Measurements from ENCODE around the gene NOP14.

Gene NOP14
- long read RNA-seq, transcript NOP14-203 (18 exons, 3,538 nt) = major isoform, 32 of 59 reads
- long read RNA-seq, partial matches to known transcripts = 16 of 59 reads
- long read RNA-seq, other reads (novel, unspliced or antisense) = 8 of 59 reads

GRCh38 chr4:2963175-2963965 is at the start of gene NOP14, which contains the start of gene GRK4:
TSS of gene NOP14 (minus strand) at chr4:2963406. CDS start at chr4:2963319, 87 bp downstream.
TSS of gene GRK4 (plus strand) at chr4:2963571. CDS start at chr4:2964071, 500 bp downstream.
- TF ChIP-seq POLR2AphosphoS5 (IDR thresholded peaks at IDR 0.05; ENCODE audit: low read depth) (peak; percentile 92), CTCF (IDR thresholded peaks at IDR 0.05; ENCODE audit: insufficient read depth, low read length) (no peak), SPI1 (IDR thresholded peaks at IDR 0.05; ENCODE audit: borderline replicate concordance, low read depth) (peak; percentile 13; the same call in 1 of the 2 replicates), REST (IDR thresholded peaks at IDR 0.05; ENCODE audit: insufficient replicate concordance, low read depth) (peak; percentile 51), GABPA (IDR thresholded peaks at IDR 0.05; ENCODE audit: low read depth) (no peak)
- Histone ChIP-seq H3K27me3 (ENCODE audit: insufficient read depth, poor library complexity, severe bottlenecking) (no peaks in the 10 kb centered on the region), H3K27ac (replicated peaks) (peak within 1 kb of the TSS; percentile 91), H3K4me3 (replicated peaks; ENCODE audit: insufficient read depth, low read length) (peak within 1 kb of the TSS; percentile 68)
- DNase-seq (ENCODE audit: low read depth in 1 of 2, low spot score in 1 of 2) = peak; percentile 97 to 98

GRCh38 chr4:3011456-3012220 is 48.4 kb upstream of the NOP14 start:
- no peak for DNase-seq (ENCODE audit: low read depth in 1 of 2, low spot score in 1 of 2)
- H3K4me3 ChIP-seq (replicated peaks; ENCODE audit: insufficient read depth, low read length) = no peak overlapping the region
- H3K27ac ChIP-seq (replicated peaks) = no peak overlapping the region
- H3K27me3 ChIP-seq (ENCODE audit: insufficient read depth, poor library complexity, severe bottlenecking) = no peaks in the 10 kb centered on the region
- no peak for TF ChIP-seq SPI1 (IDR thresholded peaks at IDR 0.05; ENCODE audit: borderline replicate concordance, low read depth)
- TF ChIP-seq GABPA (IDR thresholded peaks at IDR 0.05; ENCODE audit: low read depth) = no peak

- TF ChIP-seq POLR2AphosphoS5 (IDR thresholded peaks at IDR 0.05; ENCODE audit: low read depth) (no peak), REST (IDR thresholded peaks at IDR 0.05; ENCODE audit: insufficient replicate concordance, low read depth) (no peak), SPI1 (IDR thresholded peaks at IDR 0.05; ENCODE audit: borderline replicate concordance, low read depth) (no peak), GABPA (IDR thresholded peaks at IDR 0.05; ENCODE audit: low read depth) (no peak), CTCF (IDR thresholded peaks at IDR 0.05; ENCODE audit: insufficient read depth, low read length) (no peak)
- no peak overlapping the region for H3K27ac ChIP-seq (replicated peaks)
- DNase-seq (ENCODE audit: low read depth in 1 of 2, low spot score in 1 of 2) = no peak
These were observed 47.8 kb upstream of the NOP14 start for GRCh38 chr4:3010998-3011397.

GRCh38 chr4:3010577-3010976 is 47.4 kb upstream of the NOP14 start:
- TF ChIP-seq SPI1 (IDR thresholded peaks at IDR 0.05; ENCODE audit: borderline replicate concordance, low read depth) = no peak
- no peak for TF ChIP-seq REST (IDR thresholded peaks at IDR 0.05; ENCODE audit: insufficient replicate concordance, low read depth)
- Histone ChIP-seq H3K27me3 (ENCODE audit: insufficient read depth, poor library complexity, severe bottlenecking) (no peaks in the 10 kb centered on the region), H3K4me3 (replicated peaks; ENCODE audit: insufficient read depth, low read length) (no peak overlapping the region), H3K27ac (replicated peaks) (no peak overlapping the region)
- DNase-seq (ENCODE audit: low read depth in 1 of 2, low spot score in 1 of 2) = no peak

More at GRCh38 chr4:3010998-3011397, 47.8 kb upstream of the NOP14 start:
- Histone ChIP-seq H3K4me3 (replicated peaks; ENCODE audit: insufficient read depth, low read length) (no peak overlapping the region), H3K27me3 (ENCODE audit: insufficient read depth, poor library complexity, severe bottlenecking) (no peaks in the 10 kb centered on the region)
